HG02588 (cell line): ENCODE results near the gene BAIAP2L1.
A peak's percentile ranks its signal among the peaks of the same experiment; 100 is the strongest.
"Not testable (repeated sequence)": the region's sequence is repeated elsewhere in the genome, so short reads cannot be mapped to it uniquely, and the experiment has no call there.

Experiments
- ATAC-seq: cut with Tn5 transposase; IDR thresholded peaks from one replicate; pipeline ENCODE4 v1.9.1; 2021; ENCODE audit warnings: mild to moderate bottlenecking, moderate library complexity; ENCODE audit not compliant: unreplicated experiment

BAIAP2L1 gene

DNA sequence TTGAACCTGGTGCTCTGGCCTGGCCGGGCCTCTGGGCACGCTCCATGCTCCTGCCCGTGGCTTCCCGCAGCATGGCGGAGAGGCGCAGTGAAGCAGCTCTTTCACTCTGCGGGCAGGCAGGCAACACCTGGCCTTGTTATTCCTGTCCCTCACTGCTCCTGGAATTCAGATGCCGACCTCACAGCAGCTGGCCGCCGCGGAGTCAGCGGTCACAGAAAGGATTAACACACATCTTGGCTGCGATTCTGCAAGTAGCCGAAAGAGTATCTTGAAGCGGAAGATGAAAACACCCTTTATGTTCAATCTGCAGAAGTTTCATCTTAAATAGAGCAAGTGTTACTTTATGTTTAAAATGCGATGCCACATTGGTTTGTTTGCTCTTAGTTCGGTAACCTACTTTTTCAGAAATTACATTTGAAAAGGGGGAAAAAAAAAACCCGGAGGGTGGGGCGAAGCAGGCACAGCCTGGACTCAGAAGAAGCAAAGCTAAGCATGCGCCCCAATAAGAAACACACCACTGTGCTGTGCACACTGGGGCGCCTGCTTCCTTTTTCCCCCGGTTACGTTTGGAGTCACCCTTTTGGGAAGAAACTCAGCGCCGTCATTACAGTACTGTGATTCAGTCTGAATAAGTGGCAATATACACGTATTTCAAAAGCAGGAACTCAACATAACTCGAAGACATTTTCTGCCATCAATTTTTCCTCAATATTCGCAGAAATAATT lies 77.1 kb downstream of the BAIAP2L1 start:
- no peak for ATAC-seq

DNA sequence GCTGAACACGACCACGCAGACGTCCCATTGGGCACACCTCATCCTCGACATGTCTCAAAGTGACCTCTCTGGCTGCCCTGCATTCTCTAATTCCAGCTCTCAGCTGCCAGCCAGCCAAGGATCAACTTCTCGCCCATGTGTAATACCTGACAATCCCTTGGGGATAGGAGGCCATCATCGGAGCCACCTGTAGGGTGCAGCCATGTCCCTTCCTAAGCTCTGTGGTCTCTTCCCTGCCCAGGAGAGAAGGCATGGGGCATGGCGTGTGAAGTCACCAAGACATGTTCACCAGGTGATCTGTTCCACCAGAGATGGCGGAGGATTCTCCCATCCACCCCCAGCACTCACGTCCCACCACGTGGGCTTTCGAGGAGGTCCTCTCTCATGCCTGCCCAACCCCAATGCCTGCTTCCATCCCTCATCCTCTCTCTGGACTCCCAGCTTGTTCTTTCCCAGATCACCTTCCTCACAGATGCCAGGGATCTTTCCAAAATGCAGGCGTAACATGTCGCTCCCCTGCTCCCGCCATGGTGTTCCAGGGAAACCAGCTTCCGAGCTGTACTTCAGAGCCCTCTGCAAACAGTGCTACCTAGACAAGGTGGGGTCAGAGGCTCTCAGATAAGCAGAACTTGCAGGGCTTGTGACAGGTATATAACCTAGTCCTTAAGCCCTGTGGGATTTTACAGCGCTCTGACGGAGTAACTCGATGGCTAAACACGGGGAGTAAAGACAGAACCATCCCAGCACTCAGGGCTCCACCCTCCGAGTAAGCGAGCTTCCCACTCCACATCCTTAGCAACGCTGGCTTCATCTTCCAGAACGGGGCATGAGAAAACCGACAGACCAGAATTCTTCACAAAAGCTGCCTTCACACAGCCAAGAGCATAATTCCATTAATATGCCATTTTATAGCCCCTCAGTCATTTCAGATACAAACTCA lies 78.3 kb downstream of the BAIAP2L1 start:
- no peak for ATAC-seq

- ATAC-seq: no peak
Observed at GRCh38 chr7:98321301-98321700, 79.6 kb downstream of the BAIAP2L1 start.

- ATAC-seq: no peak
Observed at GRCh38 chr7:98319176-98319575, 81.7 kb downstream of the BAIAP2L1 start.

- no peak for ATAC-seq
Observed at GRCh38 chr7:98317366-98318040, 83.4 kb downstream of the BAIAP2L1 start.

DNA sequence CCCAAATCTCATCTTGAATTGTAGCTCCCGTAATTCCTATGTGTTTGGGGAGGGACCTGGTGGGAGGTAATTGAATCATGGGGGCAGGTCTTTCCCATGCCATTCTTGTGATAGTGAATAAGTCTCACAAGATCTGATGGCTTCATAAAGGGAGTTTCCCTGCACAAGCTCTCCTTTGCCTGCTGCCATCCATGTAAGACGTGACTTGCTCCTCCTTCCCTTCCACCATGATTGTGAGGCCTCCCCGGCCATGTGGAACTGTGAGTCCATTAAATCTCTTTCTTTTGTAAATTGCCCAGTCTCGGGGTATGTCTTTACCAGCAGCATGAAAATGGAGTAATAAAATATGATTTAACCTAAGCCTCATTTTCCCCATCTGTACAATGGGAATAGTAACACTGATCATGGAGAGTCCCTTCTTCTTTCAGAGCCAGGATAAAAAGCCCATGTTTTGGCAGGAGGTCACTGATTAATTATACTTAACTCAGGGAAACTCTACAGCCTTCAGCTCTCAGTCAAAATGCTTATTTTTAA lies 84.8 kb downstream of the BAIAP2L1 start:
- not testable (repeated sequence) for ATAC-seq

GRCh38 chr7:98315318-98315993 lies 85.4 kb downstream of the BAIAP2L1 start:
- peak; percentile 63 for ATAC-seq

DNA sequence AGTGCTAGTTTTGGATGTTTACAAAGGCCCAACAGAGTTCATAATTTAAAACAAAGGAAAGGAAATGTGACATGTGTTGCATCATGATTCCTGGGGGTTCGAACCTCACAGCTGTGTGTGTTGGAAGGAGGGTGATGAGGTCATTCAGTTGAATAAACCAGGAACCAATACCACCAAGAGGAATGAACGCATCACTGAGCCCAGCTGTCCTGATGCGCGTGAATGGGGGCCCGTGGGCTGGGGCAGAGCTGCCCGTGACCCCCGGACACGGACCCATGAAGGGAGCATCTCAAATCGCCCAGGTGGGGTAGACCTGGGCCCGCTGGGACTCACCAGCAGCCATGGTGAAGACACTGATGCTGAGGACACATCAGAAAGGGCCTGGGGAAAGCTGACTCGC lies 86.4 kb downstream of the BAIAP2L1 start:
- ATAC-seq: peak; percentile 52

DNA sequence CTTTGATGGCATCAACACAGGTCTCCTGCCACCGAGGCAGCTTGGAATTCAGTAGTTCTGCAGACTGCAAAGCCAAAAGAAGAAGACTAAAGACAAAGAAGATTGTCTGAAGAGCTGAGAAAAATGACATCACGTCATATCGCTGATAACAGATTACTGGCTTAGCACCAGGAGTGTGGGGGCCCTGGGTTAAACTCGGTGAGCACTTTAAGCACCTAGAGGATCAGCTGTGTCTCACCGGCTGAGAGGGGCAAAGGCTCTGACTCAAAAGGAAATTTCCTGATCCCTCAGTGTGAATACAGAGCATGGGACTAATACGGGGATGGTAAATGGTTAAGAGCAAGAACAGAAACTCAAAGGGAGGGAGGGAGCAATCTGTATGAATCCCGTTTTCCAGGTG lies 88.7 kb downstream of the BAIAP2L1 start:
- ATAC-seq: no peak

- ATAC-seq: no peak
Observed at GRCh38 chr7:98309566-98309965, 91.3 kb downstream of the BAIAP2L1 start.

GRCh38 chr7:98307971-98308466 lies 92.9 kb downstream of the BAIAP2L1 start:
- no peak for ATAC-seq

- ATAC-seq: no peak
Observed at GRCh38 chr7:98305951-98306535, 94.8 kb downstream of the BAIAP2L1 start.

GRCh38 chr7:98303906-98304305 lies 97.0 kb downstream of the BAIAP2L1 start:
- no peak for ATAC-seq

- ATAC-seq: no peak
Observed at GRCh38 chr7:98303176-98303865, 97.6 kb downstream of the BAIAP2L1 start.

DNA sequence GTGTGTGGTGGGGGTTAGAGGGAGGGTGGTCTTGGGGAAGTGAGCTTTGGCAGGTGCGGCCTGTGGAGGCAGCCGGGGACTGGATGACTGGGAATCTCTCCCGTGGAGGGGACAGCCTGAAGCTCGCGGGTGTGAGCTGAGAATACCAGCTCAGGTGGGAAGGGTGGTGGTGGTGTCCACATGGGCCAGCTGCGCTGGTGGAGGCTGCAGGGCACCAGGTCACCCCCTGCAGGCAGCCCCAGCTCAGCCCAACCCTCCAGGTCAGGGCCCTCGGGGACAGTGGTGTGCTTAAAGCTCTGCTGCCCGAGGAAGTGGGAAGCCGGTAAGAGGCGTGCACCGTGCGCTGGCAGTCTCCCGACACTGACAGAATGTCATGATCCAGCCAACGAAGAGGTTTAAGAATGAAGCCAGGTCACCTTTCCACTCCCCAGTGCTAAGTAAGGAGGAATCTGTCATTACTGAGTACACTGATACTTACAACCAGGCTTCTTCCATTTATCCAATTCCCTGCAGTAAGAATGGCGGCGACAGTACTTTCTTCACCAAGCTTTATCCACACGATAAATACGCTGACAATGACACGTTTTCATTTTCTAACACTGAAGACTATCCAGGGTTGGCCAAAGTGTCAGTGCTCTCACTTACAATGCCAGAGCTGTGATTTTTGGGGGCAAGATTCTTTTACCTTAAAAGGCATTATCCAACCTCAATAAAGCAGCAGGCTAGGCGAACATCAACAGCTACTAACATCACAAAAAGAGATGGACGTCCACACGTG lies 99.0 kb downstream of the BAIAP2L1 start:
- no peak for ATAC-seq

DNA sequence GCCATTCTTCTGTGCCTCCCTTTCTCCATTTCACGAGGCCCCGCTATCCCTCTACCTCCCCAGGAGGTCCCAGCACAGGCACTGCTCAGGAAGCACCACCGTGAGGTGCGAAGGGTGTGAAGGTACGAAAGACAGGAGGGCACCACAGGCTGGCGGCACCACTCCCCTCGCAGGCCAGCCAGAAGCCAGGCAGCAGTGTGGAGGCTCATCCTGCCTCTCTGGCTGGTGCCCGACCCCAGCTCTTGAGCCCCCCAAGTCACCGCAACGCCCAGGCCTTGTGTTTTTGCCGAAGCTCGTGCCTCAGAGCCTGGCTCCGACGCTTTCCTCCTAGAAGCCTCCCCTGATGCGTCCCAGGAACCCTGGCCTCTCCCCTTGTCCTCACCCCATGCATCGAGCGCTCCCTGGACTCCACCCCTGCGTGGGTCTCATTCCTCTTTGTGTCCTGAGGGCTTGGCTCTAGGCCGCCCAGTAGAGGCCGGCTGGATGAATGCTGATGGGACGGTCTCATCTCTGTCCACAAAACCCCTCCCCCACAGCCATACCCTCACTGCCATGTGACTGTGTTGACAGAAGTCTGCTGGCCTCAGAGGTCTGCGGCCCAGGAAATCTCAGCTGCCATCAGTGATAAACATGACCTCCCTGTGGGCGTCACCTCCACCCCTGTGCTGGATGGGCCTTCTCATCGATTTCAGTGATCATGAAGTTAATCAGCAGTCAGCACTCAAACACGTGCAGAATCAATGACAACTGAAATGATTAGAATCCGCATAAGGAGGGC lies 100.1 kb downstream of the BAIAP2L1 start:
- ATAC-seq: no peak

DNA sequence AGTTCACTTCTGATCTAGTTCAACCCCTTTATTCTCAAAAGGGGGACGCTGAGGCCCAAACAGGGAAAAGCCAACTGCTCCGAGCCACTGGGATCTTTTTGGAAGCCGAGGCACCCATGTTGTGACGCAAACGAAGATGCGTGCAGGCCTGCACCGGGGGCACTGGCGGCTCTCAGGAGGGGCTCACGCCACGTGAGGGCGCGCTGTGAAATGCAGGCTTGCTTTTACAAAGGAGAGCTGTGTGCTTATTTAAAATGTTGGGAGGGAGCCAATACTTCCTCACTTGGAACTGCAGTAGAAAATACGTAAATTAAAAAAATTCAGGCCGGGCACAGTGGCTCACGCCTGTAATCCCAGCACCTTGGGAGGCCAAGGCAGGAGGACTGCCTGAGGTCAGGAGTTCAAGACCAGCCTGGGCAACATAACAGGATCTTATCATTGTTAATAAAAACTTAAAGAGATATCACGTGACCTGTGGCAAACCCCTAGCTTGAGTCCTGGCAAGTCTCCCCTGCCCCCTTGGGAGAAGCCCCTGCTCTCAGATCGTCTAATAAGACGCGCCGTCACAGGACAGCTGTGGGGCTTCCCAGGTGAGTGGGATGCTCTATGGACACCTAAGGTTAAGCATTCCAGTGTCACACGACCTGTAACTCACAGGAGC lies 103.1 kb downstream of the BAIAP2L1 start:
- ATAC-seq: no peak
